Activated CD4-positive, alpha-beta T cell treated with anti-CD3 and anti-CD28 coated beads, Interleukin-2, amount 10 ng/mL, durations not matched to agents 24 days and 14 days (primary cell): ENCODE data around the gene TSPAN18. TPM values are rescaled to one million over a fixed set of nuclear protein-coding genes. Genes with fewer than 3 reads are reported as not detected.
"Not testable (repeated sequence)": the region's sequence is repeated elsewhere in the genome, so short reads cannot be mapped to it uniquely, and the experiment has no call there.

Source experiments
- DNase-seq: peaks from one replicate; pipeline ENCODE4 v3.0.0; 2022
- H3K27ac Mint-ChIP-seq: one replicate; pipeline ENCODE4 v1.8.0; 2022; ENCODE audit warnings: mild to moderate bottlenecking, mixed read lengths
- H3K27me3 Mint-ChIP-seq: one replicate; pipeline ENCODE4 v1.8.0; 2022; ENCODE audit warnings: mixed read lengths
- H3K36me3 Mint-ChIP-seq: one replicate; pipeline ENCODE4 v1.8.0; 2022; ENCODE audit warnings: low read depth, mild to moderate bottlenecking, mixed read lengths
- H3K4me1 Mint-ChIP-seq: one replicate; pipeline ENCODE4 v1.8.0; 2021; ENCODE audit warnings: mixed read lengths
- H3K4me3 Mint-ChIP-seq: one replicate; pipeline ENCODE4 v1.8.0; 2022; ENCODE audit warnings: mild to moderate bottlenecking, moderate library complexity, mixed read lengths
- H3K9me3 Mint-ChIP-seq: one replicate; pipeline ENCODE4 v1.8.0; 2021; ENCODE audit warnings: mixed read lengths
- intact Hi-C: fragments of 100-400 bp; cut with micrococcal nuclease; formaldehyde crosslinking; loops from one replicate; pipeline ENCODE4 v1.15.1; 2023
- total RNA-seq: library from RNA; stranded (reverse); gene quantifications from 2 replicates; pipeline ENCODE4 v1.2.3, GENCODE V29; 2022

TSPAN18 gene
- total RNA-seq, 1 donor from 2014 or later = 1.4 TPM

- Mint-ChIP-seq H3K36me3 (peaks cover 8% of the 10 kb centered on the region), H3K4me1 (peaks cover 20% of the 10 kb centered on the region), H3K27me3 (peaks cover 53% of the 10 kb centered on the region), H3K4me3 (no peak overlapping the region), H3K9me3 (peaks cover 3% of the 10 kb centered on the region), H3K27ac (no peak overlapping the region)
- intact Hi-C loops = no loop called here
- DNase-seq = no peak
These were observed 139.1 kb downstream of the TSPAN18 start for GRCh38 chr11:44865866-44866272.

- Mint-ChIP-seq H3K4me3 (no peak overlapping the region), H3K4me1 (peaks cover 17% of the 10 kb centered on the region), H3K9me3 (peaks cover 4% of the 10 kb centered on the region), H3K27me3 (peaks cover 53% of the 10 kb centered on the region), H3K27ac (no peak overlapping the region), H3K36me3 (peaks cover 8% of the 10 kb centered on the region)
- intact Hi-C loops = no loop called here
- no peak for DNase-seq
These were observed 139.5 kb downstream of the TSPAN18 start for GRCh38 chr11:44866286-44866685.

GRCh38 chr11:44868021-44868420 lies 141.3 kb downstream of the TSPAN18 start:
- intact Hi-C loops = no loop called here
- H3K27me3 Mint-ChIP-seq = peaks cover 51% of the 10 kb centered on the region
- peaks cover 6% of the 10 kb centered on the region for H3K36me3 Mint-ChIP-seq
- peaks cover under 1% of the 10 kb centered on the region for H3K4me1 Mint-ChIP-seq
- H3K4me3 Mint-ChIP-seq = no peak overlapping the region
- DNase-seq = no peak
- peaks cover 4% of the 10 kb centered on the region for H3K9me3 Mint-ChIP-seq
- H3K27ac Mint-ChIP-seq = no peak overlapping the region

GRCh38 chr11:44868455-44869421 lies 142.0 kb downstream of the TSPAN18 start:
- Mint-ChIP-seq H3K4me1 (no peaks in the 10 kb centered on the region), H3K27me3 (peaks cover 50% of the 10 kb centered on the region), H3K4me3 (no peak overlapping the region), H3K27ac (no peak overlapping the region), H3K9me3 (peaks cover 4% of the 10 kb centered on the region), H3K36me3 (peaks cover 6% of the 10 kb centered on the region)
- no peak for DNase-seq
- intact Hi-C loops = no loop called here

GRCh38 chr11:44870181-44870580 lies 143.4 kb downstream of the TSPAN18 start:
- H3K9me3 Mint-ChIP-seq = peaks cover 4% of the 10 kb centered on the region
- no peak overlapping the region for H3K4me3 Mint-ChIP-seq
- intact Hi-C loops = no loop called here
- H3K27ac Mint-ChIP-seq = no peak overlapping the region
- peaks cover 46% of the 10 kb centered on the region for H3K27me3 Mint-ChIP-seq
- no peaks in the 10 kb centered on the region for H3K4me1 Mint-ChIP-seq
- peaks cover 6% of the 10 kb centered on the region for H3K36me3 Mint-ChIP-seq
- no peak for DNase-seq

- Mint-ChIP-seq H3K9me3 (peaks cover 4% of the 10 kb centered on the region), H3K4me1 (no peaks in the 10 kb centered on the region), H3K4me3 (no peak overlapping the region), H3K27ac (no peak overlapping the region), H3K27me3 (peaks cover 41% of the 10 kb centered on the region), H3K36me3 (peaks cover 6% of the 10 kb centered on the region)
- no peak for DNase-seq
- intact Hi-C loops = no loop called here
These were observed 143.9 kb downstream of the TSPAN18 start for GRCh38 chr11:44870615-44871176.

GRCh38 chr11:44871682-44872081 lies 144.9 kb downstream of the TSPAN18 start:
- H3K36me3 Mint-ChIP-seq, intact Hi-C loops, DNase-seq, H3K9me3 Mint-ChIP-seq, H3K4me3 Mint-ChIP-seq, H3K27ac Mint-ChIP-seq, H3K4me1 Mint-ChIP-seq: not testable (repeated sequence)
- peaks cover 33% of the 10 kb centered on the region for H3K27me3 Mint-ChIP-seq

GRCh38 chr11:44872556-44872955 lies 145.8 kb downstream of the TSPAN18 start:
- H3K27ac Mint-ChIP-seq = no peak overlapping the region
- peaks cover 4% of the 10 kb centered on the region for H3K9me3 Mint-ChIP-seq
- H3K27me3 Mint-ChIP-seq = peaks cover 30% of the 10 kb centered on the region
- DNase-seq = no peak
- no peak overlapping the region for H3K4me3 Mint-ChIP-seq
- peaks cover 6% of the 10 kb centered on the region for H3K36me3 Mint-ChIP-seq
- no peaks in the 10 kb centered on the region for H3K4me1 Mint-ChIP-seq
- intact Hi-C loops = no loop called here

- DNase-seq = no peak
- Mint-ChIP-seq H3K36me3 (peaks cover 6% of the 10 kb centered on the region), H3K27me3 (peaks cover 22% of the 10 kb centered on the region), H3K4me3 (no peak overlapping the region), H3K4me1 (no peaks in the 10 kb centered on the region), H3K9me3 (peaks cover 4% of the 10 kb centered on the region), H3K27ac (no peak overlapping the region)
- intact Hi-C loops = no loop called here
These were observed 146.8 kb downstream of the TSPAN18 start for GRCh38 chr11:44873537-44873936.

GRCh38 chr11:44874284-44874683 lies 147.5 kb downstream of the TSPAN18 start:
- Mint-ChIP-seq H3K4me3 (no peak overlapping the region), H3K27ac (no peak overlapping the region), H3K4me1 (no peaks in the 10 kb centered on the region), H3K27me3 (peaks cover 22% of the 10 kb centered on the region), H3K36me3 (peaks cover 6% of the 10 kb centered on the region), H3K9me3 (peaks cover 4% of the 10 kb centered on the region)
- intact Hi-C loops = no loop called here
- no peak for DNase-seq

GRCh38 chr11:44875037-44875436 lies 148.3 kb downstream of the TSPAN18 start:
- intact Hi-C loops = no loop called here
- Mint-ChIP-seq H3K4me3 (no peak overlapping the region), H3K27me3 (peaks cover 19% of the 10 kb centered on the region), H3K9me3 (peaks cover 4% of the 10 kb centered on the region), H3K36me3 (peaks cover 6% of the 10 kb centered on the region), H3K27ac (no peak overlapping the region), H3K4me1 (no peaks in the 10 kb centered on the region)
- DNase-seq = no peak

GRCh38 chr11:44876194-44876723 lies 149.5 kb downstream of the TSPAN18 start:
- intact Hi-C loops = no loop called here
- H3K9me3 Mint-ChIP-seq = no peaks in the 10 kb centered on the region
- DNase-seq = no peak
- no peak overlapping the region for H3K27ac Mint-ChIP-seq
- H3K36me3 Mint-ChIP-seq = no peaks in the 10 kb centered on the region
- no peak overlapping the region for H3K4me3 Mint-ChIP-seq
- no peaks in the 10 kb centered on the region for H3K4me1 Mint-ChIP-seq
- H3K27me3 Mint-ChIP-seq = peaks cover 9% of the 10 kb centered on the region

- Mint-ChIP-seq H3K36me3 (no peaks in the 10 kb centered on the region), H3K27me3 (peaks cover 8% of the 10 kb centered on the region), H3K4me1 (no peaks in the 10 kb centered on the region), H3K27ac (no peak overlapping the region), H3K4me3 (no peak overlapping the region), H3K9me3 (no peaks in the 10 kb centered on the region)
- intact Hi-C loops = no loop called here
- no peak for DNase-seq
These were observed 150.1 kb downstream of the TSPAN18 start for GRCh38 chr11:44876906-44877305.
